ENCODE data around the gene CDK14.

The CDK14 gene

DNA sequence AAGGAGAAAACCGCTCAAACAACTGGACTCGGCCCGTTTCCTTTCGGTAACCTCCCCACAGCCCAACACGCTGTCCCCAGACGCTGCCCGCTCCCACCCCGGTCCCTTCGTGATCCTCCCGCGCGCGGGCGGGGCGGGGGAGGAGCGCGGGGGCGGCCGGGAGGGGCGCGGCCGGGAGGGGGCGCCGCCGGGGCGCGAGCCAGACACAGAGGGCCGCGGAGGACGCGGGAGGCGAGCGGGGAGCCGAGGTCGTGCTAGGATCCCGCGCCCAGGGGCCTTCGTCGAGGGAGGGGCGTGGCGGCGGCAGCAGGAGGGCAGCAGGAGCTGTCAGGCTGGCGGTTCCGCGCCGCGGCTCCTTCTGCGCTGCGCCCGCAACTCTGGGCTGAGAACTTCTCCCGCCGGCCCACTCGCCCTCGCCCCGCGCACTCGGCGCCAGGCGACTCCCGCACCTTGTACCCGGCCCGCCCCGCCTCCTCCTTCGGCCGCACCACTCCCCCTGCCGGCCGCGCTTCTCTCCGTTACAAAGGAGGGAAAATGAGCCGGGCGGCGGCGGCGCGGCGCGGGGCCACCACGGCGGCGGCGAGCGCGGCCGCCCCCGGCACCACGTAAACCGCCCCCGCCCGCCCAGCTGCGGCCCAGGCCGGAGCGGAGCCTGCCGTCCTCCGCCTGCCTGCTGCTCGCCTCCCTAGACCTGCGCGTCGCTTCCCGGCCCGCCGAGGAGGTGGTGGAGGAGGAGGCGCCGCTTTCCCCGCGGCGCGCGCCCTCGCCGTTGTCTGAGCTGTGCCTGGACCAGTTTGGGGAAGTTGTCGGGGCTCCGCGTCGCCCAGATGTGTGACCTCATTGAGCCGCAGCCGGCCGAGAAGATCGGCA lies at the start of gene CDK14:
Gene CDK14, plus strand, starts transcription at position 521 of the 870 bp plus-strand sequence. Its CDS starts 307 bp downstream, at position 828.
- peak; percentile 24 for DNase-seq

GRCh38 chr7:90551036-90551435 lies 45.1 kb upstream of the CDK14 start:
- DNase-seq = no peak

- no peak for DNase-seq
Measured at GRCh38 chr7:90552521-90552920, 43.6 kb upstream of the CDK14 start.

DNA sequence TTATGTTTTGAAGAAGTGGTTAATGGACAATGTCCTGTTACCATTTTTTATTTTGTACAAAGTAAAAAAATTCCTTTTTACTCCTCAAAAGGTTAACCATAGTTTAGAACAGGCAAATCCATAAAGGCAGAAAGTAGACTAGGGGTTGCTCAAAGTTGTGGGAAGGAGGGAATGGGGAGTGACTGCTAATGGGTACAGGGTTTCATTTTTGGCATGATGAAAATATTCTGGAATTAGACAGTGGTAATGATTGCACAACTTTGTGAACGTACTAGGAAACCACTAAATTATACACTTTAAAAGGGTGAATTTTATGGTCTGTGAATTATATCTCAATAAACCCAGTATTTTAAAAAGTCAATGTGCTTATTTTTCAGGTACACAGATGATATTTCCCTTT lies 35.4 kb upstream of the CDK14 start:
- no peak for DNase-seq

GRCh38 chr7:90563286-90563685 lies 32.8 kb upstream of the CDK14 start:
- no peak for DNase-seq

GRCh38 chr7:90564455-90564854 lies 31.7 kb upstream of the CDK14 start:
- no peak for DNase-seq

DNA sequence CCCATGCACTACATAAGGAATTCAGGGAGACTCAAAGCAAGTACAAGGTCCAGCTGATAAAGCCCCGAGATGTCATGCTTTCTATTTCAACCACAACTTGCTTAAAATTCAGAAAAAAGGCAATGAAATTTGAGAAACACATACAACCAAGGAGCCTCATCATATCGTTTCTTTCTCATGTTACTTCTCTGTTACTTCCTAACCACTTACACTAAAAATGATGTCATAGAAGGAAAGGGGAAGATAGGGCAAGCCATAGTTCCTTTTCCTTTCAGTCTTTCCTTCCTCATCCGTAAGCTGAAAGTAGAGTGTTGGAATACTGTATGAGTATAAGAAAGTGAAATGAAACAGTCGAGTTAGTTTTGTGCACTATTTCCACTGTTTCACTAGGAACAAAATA lies 27.9 kb upstream of the CDK14 start:
- no peak for DNase-seq

GRCh38 chr7:90569368-90569767 lies 26.8 kb upstream of the CDK14 start:
- no peak for DNase-seq

DNA sequence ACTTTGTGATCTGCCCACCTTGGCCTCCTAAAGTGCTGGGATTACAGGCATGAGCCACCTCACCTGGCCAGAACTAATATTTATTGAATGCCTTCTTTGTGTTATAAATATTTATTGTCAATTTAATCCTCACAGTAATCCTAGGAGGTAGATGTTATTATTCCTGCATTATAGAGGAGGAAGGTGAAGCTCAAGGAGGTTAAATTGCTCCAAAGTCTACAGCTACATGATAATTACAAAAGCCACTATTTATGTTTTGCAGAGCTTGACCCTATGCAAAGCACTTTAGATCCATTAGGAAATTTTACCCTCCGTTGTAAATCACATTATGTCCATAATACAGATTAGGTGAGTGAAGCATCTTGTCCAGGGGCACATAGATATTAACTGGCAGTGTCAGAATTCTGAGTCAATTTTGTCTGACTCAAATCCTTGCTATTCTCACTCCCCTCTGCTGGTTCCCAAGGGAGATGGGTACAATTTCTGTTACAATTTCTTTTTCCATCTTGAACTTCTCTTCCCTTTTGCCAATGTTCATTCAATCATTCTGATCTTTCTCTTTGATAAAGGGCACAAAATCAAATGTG lies 25.7 kb upstream of the CDK14 start:
- no peak for DNase-seq

DNA sequence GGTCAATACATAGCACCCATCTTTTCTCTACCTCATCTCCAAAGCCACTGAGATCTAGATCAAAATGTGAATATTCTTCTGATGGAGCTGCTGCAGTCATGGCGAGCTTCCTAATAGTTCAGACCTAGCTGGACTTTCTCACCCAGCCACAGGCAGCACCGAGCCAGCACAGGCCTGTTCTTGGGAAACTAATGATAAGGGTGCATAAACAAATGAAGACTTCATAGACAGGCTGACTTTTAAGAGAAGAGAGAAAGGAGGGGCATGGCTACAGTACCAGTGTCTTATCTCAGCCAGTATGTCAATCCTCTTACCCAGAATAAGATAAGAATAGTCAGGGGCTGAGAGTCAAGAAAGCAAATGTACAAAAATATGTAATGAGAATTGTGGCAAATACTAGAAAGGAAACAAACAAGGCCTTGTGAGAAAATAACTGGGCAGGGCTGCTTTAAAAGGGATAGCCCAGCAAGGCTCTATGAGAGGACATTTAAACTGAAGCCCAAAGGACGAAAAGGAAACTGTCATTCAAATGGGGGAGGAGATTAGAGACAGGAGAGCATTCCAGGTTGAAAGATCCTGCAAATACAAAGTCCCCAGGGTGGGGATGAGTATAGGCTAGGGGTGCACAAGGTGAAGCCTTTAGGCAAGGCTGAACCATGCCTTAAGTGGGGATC lies 21.8 kb upstream of the CDK14 start:
- DNase-seq = no peak

GRCh38 chr7:90574820-90575187 lies 21.3 kb upstream of the CDK14 start:
- no peak for DNase-seq

DNA sequence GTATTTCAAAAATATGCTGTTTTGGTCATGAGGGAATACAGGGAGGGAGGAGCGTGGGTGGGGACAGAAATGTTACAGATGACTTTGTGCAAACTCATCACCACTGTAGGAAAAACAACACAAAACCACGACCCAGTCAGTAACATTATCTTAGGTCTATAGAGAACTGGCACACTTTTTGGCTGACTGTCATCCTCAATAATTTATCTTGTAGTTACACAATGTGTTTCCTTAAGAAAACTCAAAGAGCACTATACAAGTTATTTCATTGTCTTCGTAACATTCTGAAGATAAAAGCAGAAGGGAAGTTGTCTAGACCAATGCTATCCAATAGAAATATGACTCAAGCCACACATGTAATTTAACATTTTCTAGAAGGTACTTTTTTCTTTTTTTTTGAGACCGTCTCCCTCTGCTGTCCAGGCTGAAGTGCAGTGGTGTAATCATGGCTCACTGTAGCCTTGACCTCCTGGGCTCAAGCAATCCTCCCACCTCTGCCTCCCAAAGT lies 16.9 kb upstream of the CDK14 start:
- no peak for DNase-seq

DNA sequence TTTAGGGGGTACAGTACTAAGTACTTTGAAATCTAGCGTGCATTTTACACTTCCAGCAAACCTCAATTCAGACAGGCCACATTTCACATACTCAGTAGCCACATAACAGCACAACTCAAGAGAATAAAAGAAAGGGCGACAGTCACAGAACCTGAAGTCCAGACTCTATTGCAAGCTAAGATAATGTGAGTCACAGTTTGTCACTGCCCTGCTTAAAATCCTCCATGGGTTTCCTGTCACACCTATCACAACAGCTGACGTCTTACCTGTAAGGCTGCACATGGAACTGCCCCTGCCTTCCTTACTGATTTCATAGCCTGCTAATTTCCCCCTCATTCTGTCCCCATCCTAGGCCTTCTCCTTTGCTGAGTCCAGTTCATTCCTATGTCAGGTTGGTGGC lies 16.1 kb upstream of the CDK14 start:
- no peak for DNase-seq

GRCh38 chr7:90582164-90582563 lies 14.0 kb upstream of the CDK14 start:
- DNase-seq = no peak

DNA sequence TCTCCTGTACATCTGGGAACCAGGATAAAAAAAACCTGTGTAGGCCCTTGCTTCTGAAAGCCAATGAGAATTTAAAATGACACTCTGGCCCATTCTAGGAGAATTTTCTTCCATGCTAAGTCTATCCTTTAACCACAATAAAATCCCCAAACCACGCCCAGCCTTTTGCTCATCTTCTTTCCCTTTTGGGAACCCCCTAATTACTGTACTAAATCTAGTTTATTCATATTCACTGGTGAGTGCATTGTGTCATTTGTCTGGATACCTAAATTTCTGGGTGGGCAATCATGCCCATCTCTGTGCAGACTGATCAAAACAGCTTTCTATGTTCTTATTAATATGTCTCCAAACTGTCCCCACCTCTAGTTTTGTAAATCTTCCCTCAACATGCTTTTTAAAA lies 11.7 kb upstream of the CDK14 start:
- no peak for DNase-seq

GRCh38 chr7:90586091-90586490 lies 10.0 kb upstream of the CDK14 start:
- DNase-seq = no peak

GRCh38 chr7:90587766-90588165 lies 8.4 kb upstream of the CDK14 start:
- no peak for DNase-seq

DNA sequence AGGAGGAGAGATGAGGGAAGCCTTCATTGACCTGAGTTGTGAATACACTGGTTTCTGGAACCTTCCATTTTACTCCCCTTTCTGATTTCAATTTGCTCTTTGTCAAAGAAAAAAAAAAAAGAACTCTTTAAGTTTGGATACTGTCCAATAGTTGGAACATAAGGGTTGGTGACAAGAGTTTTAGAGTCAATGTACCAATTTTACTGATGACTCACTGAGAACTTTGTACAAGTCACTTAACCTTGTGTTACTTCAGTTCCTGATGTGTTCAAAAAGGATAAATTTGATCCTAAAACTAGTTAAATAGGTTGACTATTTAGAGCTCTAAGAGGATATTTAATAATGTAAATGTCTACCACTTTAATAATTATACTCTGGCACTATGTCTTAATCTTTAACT lies 4.1 kb upstream of the CDK14 start:
- DNase-seq = no peak

GRCh38 chr7:90593205-90593604 lies 2.9 kb upstream of the CDK14 start:
- DNase-seq = no peak

GRCh38 chr7:90594751-90595317 lies 1.3 kb upstream of the CDK14 start:
- no peak for DNase-seq

GRCh38 chr7:90595342-90595800 lies 750 bp upstream of the CDK14 start:
- no peak for DNase-seq

- no peak for DNase-seq
Measured at GRCh38 chr7:90596671-90597562, 796 bp downstream of the CDK14 start.

Data from CD4-positive, alpha-beta T cell treated with Interleukin-10 for 1 hour (primary cell).